Right atrium auricular region (tissue), 2 donors: Measurements from ENCODE around the gene GLRA2. TPM values are rescaled to one million over a fixed set of nuclear protein-coding genes. Genes with fewer than 3 reads are reported as not detected.

ENCODE experiments used
- DNase-seq: peaks from one replicate; pipeline ENCODE4 v3.0.0-alpha.2; 2019; ENCODE audit warnings: low spot score
- H3K27ac ChIP-seq, 2 donors: fragments of 200-600 bp; sonication (generic); 1 replicate in 1 of 2; 2 replicates in 1 of 2; pipeline ENCODE4 v1.5.1; 2016 to 2019
- H3K27me3 ChIP-seq, 2 donors: fragments of 200-600 bp; sonication (generic); one replicate each; pipeline versions ENCODE4 v1.5.1 to v1.6.0; 2017 to 2019
- H3K36me3 ChIP-seq: fragments of 200-600 bp; sonication (generic); one replicate; pipeline ENCODE4 v1.5.1; 2016
- H3K4me1 ChIP-seq, 2 donors: fragments of 200-600 bp; sonication (generic); one replicate each; pipeline versions ENCODE4 v1.5.1 to v1.6.0; 2017 to 2019
- H3K4me3 ChIP-seq, 2 donors: fragments of 200-600 bp; sonication (generic); 1 replicate in 1 of 2; 2 replicates in 1 of 2; pipeline ENCODE4 v1.5.1; 2017 to 2019; ENCODE audit warnings: mild to moderate bottlenecking in 1 of 2, moderate library complexity in 1 of 2
- H3K9me3 ChIP-seq, 2 donors: fragments of 200-600 bp; sonication (generic); one replicate each; pipeline ENCODE4 v1.5.1; 2019
- CTCF ChIP-seq, 2 donors: fragments of 200-600 bp; sonication (generic); IDR thresholded peaks; one replicate each; pipeline ENCODE4 v1.5.1; 2019; ENCODE audit warnings: antibody characterized with exemption in 2 of 2
- total RNA-seq, 2 donors: library from RNA; depleted of rRNA; stranded (reverse); fragments of >200 nt; gene quantifications; one replicate each; pipeline ENCODE4 v1.1.0, GENCODE V29; 2016

GLRA2 gene
- total RNA-seq, 2 donors from 2014 or later: not detected

DNA sequence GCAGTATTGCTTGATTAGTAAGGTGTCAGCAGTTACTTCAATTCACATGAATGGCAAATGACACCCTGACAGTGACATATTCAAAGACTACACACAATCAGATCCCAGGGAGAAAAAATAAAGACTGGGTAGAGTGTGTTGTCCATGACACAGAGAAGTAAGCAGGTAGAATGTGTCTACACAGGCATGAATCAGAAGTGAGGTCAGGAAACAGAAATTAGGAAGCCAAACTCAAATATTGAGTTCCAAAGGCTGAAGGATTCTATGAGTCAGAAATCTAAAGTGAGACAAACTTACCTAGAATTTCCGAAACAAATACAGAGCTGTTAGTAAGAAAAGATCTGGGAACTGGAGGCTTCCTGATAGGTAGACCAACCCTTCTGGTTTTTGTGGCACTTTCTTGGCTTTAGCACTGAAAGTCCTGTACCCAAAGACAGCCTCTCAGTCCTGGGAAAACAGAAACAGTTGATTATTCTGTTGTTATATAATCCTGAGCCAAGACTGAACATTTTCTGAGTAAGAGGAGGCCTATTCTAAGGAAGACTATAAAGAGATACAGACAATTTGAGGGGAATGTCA lies 24.3 kb upstream of the GLRA2 start:
- Histone ChIP-seq H3K27me3 (no peaks in the 10 kb centered on the region), H3K36me3 (no peaks in the 10 kb centered on the region), H3K4me3 (no peak overlapping the region), H3K27ac (no peak overlapping the region), H3K9me3 (no peaks in the 10 kb centered on the region), H3K4me1 (no peaks in the 10 kb centered on the region)
- no peak for TF ChIP-seq CTCF (IDR thresholded peaks at IDR 0.05)
- DNase-seq: no peak

GRCh38 chrX:14505648-14506047 lies 23.7 kb upstream of the GLRA2 start:
- no peaks in the 10 kb centered on the region for H3K27me3 ChIP-seq
- no peak for DNase-seq
- TF ChIP-seq CTCF (IDR thresholded peaks at IDR 0.05): no peak
- no peaks in the 10 kb centered on the region for H3K4me1 ChIP-seq
- no peaks in the 10 kb centered on the region for H3K9me3 ChIP-seq
- H3K27ac ChIP-seq: no peak overlapping the region
- no peak overlapping the region for H3K4me3 ChIP-seq
- no peaks in the 10 kb centered on the region for H3K36me3 ChIP-seq

DNA sequence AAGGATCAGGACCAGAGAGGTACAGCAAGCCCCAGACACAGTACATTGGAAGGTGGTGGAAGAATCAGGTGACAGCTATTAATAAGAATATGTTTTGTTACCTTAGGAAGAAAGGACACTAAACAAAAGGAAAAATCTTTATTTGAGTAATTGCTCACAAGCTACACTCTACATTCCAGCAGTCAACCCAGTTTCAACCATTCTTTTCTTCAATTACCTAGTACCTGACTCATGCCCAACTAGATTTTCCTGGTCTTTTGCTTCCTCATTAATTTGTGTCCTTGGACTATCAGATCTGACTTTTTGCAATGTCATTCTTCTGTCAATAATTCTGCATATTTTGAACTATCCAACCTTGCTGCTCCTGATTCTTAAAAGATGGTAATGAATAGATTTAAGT lies 22.5 kb upstream of the GLRA2 start:
- H3K27ac ChIP-seq: no peak overlapping the region
- no peak for DNase-seq

DNA sequence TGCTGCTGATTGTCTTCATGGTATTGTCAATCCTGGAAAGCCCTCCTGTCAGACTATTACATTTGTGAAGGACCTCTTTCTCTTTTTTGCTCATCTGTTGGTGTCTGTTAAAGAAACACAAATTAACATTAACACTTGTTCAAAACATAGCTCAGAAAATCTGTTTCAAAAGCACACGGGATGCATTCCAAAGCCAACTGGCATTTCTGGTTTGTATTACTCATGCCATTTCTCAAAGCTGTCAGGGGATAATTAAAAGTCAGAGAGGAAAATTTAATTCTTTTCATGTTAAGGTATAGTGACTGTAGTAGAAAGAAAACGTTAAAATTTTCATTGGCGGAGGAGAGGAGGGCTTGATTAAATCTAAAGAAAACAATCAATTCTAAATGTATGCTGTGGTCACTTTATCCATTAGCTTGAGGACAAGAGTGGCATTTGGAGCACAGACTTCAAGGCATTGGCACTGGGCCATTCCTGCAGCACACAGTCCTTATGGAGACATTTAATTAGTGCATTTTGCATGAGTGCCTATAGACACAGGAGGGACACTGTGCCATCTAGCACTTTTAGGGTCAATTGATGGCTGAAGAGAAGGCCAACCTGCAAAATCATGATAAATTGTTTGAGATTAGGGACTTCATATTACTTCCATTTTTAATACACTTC lies 21.2 kb upstream of the GLRA2 start:
- H3K27ac ChIP-seq: no peak overlapping the region
- H3K27me3 ChIP-seq: no peaks in the 10 kb centered on the region
- H3K36me3 ChIP-seq: no peaks in the 10 kb centered on the region
- no peak overlapping the region for H3K4me3 ChIP-seq
- H3K4me1 ChIP-seq: no peaks in the 10 kb centered on the region
- no peak for DNase-seq
- no peak for TF ChIP-seq CTCF (IDR thresholded peaks at IDR 0.05)
- H3K9me3 ChIP-seq: peaks cover 0 to 6% of the 10 kb centered on the region in 2 donors

More for the DNA sequence above, 22.5 kb upstream of the GLRA2 start:
- TF ChIP-seq CTCF (IDR thresholded peaks at IDR 0.05): no peak
- Histone ChIP-seq H3K36me3 (no peaks in the 10 kb centered on the region), H3K4me1 (no peaks in the 10 kb centered on the region), H3K27me3 (no peaks in the 10 kb centered on the region), H3K4me3 (no peak overlapping the region), H3K9me3 (no peaks in the 10 kb centered on the region)

DNA sequence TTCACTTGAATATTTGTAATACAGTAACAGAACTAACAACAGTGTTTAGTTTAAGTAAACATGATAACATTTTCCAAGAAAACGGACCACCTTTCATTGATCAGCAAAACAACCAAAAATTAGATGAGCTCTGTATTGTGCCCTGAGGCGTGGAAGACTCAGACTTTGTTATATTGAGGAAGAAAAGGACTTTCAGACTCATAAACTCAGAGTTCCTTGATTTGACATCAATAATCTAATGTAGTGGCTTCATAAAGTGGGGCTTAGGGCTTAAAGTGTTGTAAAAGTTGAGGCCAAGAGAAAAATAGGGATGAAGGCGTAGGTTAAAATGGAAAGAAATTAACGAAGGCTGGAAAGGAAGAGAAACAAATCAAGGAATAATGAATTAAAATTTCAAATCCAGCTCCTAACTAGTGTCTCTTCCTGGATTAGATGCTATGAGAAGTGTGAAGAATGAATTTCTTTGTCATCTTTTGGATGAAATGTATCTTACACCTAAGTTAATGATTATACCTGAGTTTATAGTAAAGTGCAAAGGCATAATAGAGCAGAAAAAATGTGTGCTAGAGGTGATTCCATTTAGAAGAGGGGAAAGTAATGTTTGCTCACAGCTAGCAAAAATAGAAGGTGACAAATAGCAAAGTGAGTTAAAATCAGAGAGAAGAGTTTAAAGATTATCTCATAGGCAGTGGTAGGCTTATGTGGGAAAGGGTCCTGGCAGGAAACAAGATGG lies 19.8 kb upstream of the GLRA2 start:
- TF ChIP-seq CTCF (IDR thresholded peaks at IDR 0.05): no peak
- DNase-seq: no peak
- no peak overlapping the region for H3K4me3 ChIP-seq
- peaks cover 0 to 8% of the 10 kb centered on the region in 2 donors for H3K9me3 ChIP-seq
- no peaks in the 10 kb centered on the region for H3K4me1 ChIP-seq
- no peak overlapping the region for H3K27ac ChIP-seq
- no peaks in the 10 kb centered on the region for H3K36me3 ChIP-seq
- H3K27me3 ChIP-seq: no peaks in the 10 kb centered on the region
